ENCODE results near the gene FBXO48.
"Not testable (repeated sequence)": the region's sequence is repeated elsewhere in the genome, so short reads cannot be mapped to it uniquely, and the experiment has no call there.

Gene FBXO48

DNA sequence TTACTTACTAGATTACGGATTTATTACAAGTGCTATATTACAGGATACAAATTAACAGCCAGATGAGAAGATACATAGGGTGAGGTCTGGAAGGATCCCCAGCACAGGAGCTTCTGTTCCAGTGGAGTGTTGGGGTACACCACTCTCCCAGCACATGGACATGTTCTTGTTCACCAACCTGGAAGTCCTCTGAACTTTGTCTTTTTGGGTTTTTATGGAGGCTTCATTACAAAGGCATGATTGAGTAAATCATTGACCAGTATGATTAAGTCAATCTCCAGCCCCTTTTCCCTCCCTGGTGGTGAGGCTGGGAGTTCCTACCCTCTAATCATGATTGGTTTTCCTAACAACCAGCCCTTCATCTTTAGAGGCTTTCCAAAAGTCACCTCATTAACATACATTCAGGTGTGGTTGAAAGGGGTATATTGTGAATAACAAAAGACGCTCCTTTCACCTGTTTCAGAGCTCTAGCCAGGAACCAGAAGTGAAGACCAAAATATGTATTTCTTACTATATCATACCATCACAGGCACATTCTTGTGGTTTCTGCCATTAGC, 38.6 kb upstream of the FBXO48 start:
- TF ChIP-seq, protein P1, sequence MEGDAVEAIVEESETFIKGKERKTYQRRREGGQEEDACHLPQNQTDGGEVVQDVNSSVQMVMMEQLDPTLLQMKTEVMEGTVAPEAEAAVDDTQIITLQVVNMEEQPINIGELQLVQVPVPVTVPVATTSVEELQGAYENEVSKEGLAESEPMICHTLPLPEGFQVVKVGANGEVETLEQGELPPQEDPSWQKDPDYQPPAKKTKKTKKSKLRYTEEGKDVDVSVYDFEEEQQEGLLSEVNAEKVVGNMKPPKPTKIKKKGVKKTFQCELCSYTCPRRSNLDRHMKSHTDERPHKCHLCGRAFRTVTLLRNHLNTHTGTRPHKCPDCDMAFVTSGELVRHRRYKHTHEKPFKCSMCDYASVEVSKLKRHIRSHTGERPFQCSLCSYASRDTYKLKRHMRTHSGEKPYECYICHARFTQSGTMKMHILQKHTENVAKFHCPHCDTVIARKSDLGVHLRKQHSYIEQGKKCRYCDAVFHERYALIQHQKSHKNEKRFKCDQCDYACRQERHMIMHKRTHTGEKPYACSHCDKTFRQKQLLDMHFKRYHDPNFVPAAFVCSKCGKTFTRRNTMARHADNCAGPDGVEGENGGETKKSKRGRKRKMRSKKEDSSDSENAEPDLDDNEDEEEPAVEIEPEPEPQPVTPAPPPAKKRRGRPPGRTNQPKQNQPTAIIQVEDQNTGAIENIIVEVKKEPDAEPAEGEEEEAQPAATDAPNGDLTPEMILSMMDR (IDR thresholded peaks at IDR 0.05; ENCODE audit: control insufficient read depth, insufficient read depth, low read depth, low read length, missing control alignments): no peak
- no peak overlapping the region for H3K4me3 ChIP-seq (ENCODE audit: control insufficient read depth, low read depth, low read length)
- no peak for DNase-seq (ENCODE audit: low read depth)

DNA sequence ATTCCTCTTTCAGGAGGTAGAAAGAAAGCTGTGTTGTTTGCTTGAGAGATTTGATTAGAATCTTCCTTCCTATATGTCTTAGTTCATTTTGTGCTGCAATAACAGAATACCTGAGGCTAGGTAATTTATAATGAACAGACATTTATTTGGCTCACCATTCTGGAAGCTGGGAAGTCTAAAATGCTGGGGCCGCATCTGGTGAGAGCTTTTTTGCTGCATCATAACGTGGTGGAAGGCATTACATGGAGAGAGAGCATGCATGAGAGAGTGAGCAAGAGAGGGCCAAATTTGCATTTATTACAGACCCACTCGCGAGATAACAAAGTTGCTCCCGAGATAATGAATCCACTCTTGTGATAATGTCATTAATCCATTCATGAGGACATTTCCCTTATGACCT, 34.7 kb upstream of the FBXO48 start:
- TF ChIP-seq, protein P1 (IDR thresholded peaks at IDR 0.05; ENCODE audit: control insufficient read depth, insufficient read depth, low read depth, low read length, missing control alignments): no peak
- H3K4me3 ChIP-seq (ENCODE audit: control insufficient read depth, low read depth, low read length): no peak overlapping the region
- no peak for DNase-seq (ENCODE audit: low read depth)

DNA sequence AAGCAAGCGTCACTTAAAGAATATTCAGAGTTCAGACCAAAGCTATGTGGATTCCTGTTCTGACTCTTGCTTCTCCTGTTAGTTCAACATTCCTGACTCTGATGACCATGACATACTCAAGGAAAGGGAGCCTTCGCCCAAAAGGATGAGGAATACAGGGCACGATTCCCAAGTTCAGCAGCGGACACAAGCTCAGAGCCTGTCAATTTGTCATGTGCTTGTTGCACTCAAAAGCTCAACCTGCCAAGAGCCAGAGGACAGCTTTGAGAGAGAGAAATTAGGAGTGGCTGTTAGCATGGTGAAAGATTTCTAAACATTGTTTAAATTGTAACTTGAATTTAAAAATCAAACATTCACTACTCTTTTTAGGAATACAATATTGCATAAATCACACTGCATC, 33.6 kb upstream of the FBXO48 start:
- no peak overlapping the region for H3K4me3 ChIP-seq (ENCODE audit: control insufficient read depth, low read depth, low read length)
- no peak for DNase-seq (ENCODE audit: low read depth)
- TF ChIP-seq, protein P1 (IDR thresholded peaks at IDR 0.05; ENCODE audit: control insufficient read depth, insufficient read depth, low read depth, low read length, missing control alignments): no peak

DNA sequence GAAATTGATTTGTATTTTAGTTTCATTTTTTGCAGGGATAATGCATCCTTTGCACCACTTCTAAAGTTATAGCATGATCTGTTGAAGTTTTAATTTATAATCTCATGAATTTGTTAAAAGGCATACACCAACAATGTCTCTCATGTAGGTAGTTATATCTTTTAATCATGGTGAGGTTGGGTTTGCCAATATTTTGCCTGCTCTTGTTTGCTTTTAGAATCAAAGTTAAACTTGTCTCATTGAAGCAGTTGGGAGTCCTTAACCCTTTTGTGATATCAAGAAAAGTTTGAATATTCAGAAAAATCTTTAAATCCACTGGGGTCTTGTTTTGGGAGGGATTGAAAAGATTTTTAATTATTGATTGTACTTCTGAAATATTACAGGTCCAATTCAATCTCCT, 32.0 kb upstream of the FBXO48 start:
- TF ChIP-seq, protein P1 (IDR thresholded peaks at IDR 0.05; ENCODE audit: control insufficient read depth, insufficient read depth, low read depth, low read length, missing control alignments): no peak
- H3K4me3 ChIP-seq (ENCODE audit: control insufficient read depth, low read depth, low read length): no peak overlapping the region
- no peak for DNase-seq (ENCODE audit: low read depth)

DNA sequence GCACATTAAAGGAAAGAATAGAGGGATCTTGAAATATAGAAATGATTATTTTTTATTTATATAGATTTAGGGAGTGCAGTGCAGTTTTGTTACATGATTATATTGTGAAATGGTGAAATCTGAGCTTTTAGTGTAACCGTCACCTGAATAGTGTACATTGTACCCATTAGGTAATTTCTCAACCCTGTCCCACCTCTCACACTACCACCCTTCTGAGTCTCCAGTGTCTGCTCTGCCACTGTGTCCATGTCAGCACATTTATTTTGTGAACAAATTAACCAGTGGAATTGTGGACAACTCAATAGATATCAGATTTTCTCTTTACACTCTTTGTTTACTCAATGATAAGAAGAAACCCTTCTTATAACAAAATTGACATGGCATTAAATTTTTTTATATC, 24.5 kb upstream of the FBXO48 start:
- no peak for DNase-seq (ENCODE audit: low read depth)
- TF ChIP-seq, protein P1 (IDR thresholded peaks at IDR 0.05; ENCODE audit: control insufficient read depth, insufficient read depth, low read depth, low read length, missing control alignments): no peak
- no peak overlapping the region for H3K4me3 ChIP-seq (ENCODE audit: control insufficient read depth, low read depth, low read length)

DNA sequence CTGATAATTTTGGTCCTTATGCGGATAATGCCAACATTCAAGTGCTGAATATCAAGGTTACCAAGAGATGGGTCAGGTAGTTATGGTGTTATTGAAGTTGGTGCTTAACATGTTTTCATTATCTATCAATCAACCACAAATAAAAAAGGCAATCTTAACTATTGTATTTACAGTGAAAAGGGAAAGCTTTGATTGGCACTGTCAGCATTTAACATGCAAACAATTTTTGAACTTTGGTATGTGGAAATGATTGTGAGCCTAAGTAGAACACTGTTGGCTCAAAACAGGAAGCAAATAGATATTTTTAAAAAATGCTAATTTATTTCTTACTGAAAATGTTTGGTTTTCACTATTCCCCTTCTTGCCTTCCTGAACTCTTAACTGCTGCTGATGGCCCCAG, 22.2 kb upstream of the FBXO48 start:
- H3K4me3 ChIP-seq (ENCODE audit: control insufficient read depth, low read depth, low read length): no peak overlapping the region
- DNase-seq (ENCODE audit: low read depth): no peak
- TF ChIP-seq, protein P1 (IDR thresholded peaks at IDR 0.05; ENCODE audit: control insufficient read depth, insufficient read depth, low read depth, low read length, missing control alignments): no peak

DNA sequence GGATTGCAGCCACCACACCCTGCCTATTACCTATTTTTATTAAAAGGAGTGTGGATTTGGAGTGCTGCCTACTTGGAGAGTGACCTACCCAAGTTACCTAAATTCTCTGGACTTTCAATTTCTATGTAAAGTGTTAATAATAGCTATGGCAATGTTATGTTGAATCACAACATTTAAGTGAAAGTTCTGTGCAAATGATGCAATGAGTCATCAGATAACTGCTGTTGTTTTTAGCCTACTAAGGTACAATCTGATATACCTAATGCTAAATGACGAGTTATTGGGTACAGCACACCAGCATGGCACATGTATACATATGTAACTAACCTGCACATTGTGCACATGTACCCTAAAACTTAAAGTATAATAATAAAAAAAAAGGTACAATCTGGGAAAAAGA, 21.5 kb upstream of the FBXO48 start:
- not testable (repeated sequence) for H3K4me3 ChIP-seq (ENCODE audit: control insufficient read depth, low read depth, low read length); DNase-seq (ENCODE audit: low read depth)
